HG02678 (cell line): ENCODE results near the gene ENO2.
A peak's percentile ranks its signal among the peaks of the same experiment; 100 is the strongest.

ENCODE experiments used
- ATAC-seq: cut with Tn5 transposase; IDR thresholded peaks from one replicate; pipeline ENCODE4 v1.9.1; 2021; ENCODE audit warnings: mild to moderate bottlenecking, moderate library complexity; ENCODE audit not compliant: unreplicated experiment

ENO2 gene

GRCh38 chr12:6959058-6959804 lies 44.9 kb downstream of the ENO2 start:
- ATAC-seq, result peak; percentile 61

- ATAC-seq, result no peak
Observed at GRCh38 chr12:6959805-6960592, 45.6 kb downstream of the ENO2 start.

- ATAC-seq, result no peak
Observed at GRCh38 chr12:6960593-6961277, 46.4 kb downstream of the ENO2 start.

GRCh38 chr12:6961278-6961694 lies 46.9 kb downstream of the ENO2 start:
- no peak for ATAC-seq

- ATAC-seq, result no peak
Observed at GRCh38 chr12:6961695-6962284, 47.4 kb downstream of the ENO2 start.

- no peak for ATAC-seq
Observed at GRCh38 chr12:6962285-6963015, 48.1 kb downstream of the ENO2 start.

GRCh38 chr12:6963016-6963731 lies 48.8 kb downstream of the ENO2 start:
- no peak for ATAC-seq

- ATAC-seq, result no peak
Observed at GRCh38 chr12:6963791-6964413, 49.5 kb downstream of the ENO2 start.

GRCh38 chr12:6964605-6965025 lies 50.2 kb downstream of the ENO2 start:
- ATAC-seq, result no peak

GRCh38 chr12:6965026-6965661 lies 50.8 kb downstream of the ENO2 start:
- peak; percentile 44 for ATAC-seq

- no peak for ATAC-seq
Observed at GRCh38 chr12:6965714-6966113, 51.3 kb downstream of the ENO2 start.

- no peak for ATAC-seq
Observed at GRCh38 chr12:6966351-6966750, 52.0 kb downstream of the ENO2 start.

- no peak for ATAC-seq
Observed at GRCh38 chr12:6967651-6968100, 53.3 kb downstream of the ENO2 start.

GRCh38 chr12:6968426-6968825 lies 54.0 kb downstream of the ENO2 start:
- no peak for ATAC-seq

GRCh38 chr12:6970096-6970527 lies 55.7 kb downstream of the ENO2 start:
- peak; percentile 9 for ATAC-seq
